Fibroblast of mammary gland (primary cell): Measurements from ENCODE around the gene IFI44.

Experiments used
- DNase-seq: peaks from one replicate; pipeline ENCODE4 v3.0.0-alpha.2; 2010; ENCODE audit warnings: low read depth
- H3K4me3 ChIP-seq: 2 replicates; pipeline ENCODE4 v1.5.1; 2011; ENCODE audit warnings: low read depth, mild to moderate bottlenecking, low read length, moderate library complexity; ENCODE audit not compliant: control insufficient read depth
- TF ChIP-seq, protein P1 (sequence below): conservative IDR thresholded peaks from 2 replicates; pipeline ENCODE4 v1.5.1; 2011; ENCODE audit warnings: low read depth, low read length, inconsistent platforms; ENCODE audit not compliant: control insufficient read depth, insufficient read depth

Gene IFI44, protein sequence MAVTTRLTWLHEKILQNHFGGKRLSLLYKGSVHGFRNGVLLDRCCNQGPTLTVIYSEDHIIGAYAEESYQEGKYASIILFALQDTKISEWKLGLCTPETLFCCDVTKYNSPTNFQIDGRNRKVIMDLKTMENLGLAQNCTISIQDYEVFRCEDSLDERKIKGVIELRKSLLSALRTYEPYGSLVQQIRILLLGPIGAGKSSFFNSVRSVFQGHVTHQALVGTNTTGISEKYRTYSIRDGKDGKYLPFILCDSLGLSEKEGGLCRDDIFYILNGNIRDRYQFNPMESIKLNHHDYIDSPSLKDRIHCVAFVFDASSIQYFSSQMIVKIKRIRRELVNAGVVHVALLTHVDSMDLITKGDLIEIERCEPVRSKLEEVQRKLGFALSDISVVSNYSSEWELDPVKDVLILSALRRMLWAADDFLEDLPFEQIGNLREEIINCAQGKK

DNA sequence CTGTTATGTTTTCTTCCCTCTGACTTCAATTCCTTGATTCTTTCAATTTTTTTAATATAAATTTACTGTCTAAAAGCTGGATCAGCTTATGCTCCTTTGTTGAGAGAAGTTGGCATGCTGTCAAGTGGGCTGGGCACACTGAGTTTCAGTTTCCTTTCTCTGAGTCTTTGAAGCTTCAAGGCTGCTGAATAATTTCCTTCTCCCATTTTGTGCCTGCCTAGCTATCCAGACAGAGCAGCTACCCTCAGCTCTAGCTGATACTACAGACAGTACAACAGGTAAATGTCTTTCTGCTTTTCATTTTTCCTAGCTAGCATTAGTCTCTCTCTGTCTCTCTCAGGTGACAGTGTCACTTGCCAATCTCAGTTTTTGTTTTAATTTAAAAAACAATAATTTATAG lies at the start of gene IFI44:
Gene IFI44 (plus strand): TSS at position 204 of the 400 bp plus-strand sequence. CDS start 365 bp downstream, outside the sequence.
- TF ChIP-seq, protein P1, sequence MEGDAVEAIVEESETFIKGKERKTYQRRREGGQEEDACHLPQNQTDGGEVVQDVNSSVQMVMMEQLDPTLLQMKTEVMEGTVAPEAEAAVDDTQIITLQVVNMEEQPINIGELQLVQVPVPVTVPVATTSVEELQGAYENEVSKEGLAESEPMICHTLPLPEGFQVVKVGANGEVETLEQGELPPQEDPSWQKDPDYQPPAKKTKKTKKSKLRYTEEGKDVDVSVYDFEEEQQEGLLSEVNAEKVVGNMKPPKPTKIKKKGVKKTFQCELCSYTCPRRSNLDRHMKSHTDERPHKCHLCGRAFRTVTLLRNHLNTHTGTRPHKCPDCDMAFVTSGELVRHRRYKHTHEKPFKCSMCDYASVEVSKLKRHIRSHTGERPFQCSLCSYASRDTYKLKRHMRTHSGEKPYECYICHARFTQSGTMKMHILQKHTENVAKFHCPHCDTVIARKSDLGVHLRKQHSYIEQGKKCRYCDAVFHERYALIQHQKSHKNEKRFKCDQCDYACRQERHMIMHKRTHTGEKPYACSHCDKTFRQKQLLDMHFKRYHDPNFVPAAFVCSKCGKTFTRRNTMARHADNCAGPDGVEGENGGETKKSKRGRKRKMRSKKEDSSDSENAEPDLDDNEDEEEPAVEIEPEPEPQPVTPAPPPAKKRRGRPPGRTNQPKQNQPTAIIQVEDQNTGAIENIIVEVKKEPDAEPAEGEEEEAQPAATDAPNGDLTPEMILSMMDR, result no peak
- peak; percentile 85 for DNase-seq
- H3K4me3 ChIP-seq, result peak within 1 kb of the TSS; percentile 47

DNA sequence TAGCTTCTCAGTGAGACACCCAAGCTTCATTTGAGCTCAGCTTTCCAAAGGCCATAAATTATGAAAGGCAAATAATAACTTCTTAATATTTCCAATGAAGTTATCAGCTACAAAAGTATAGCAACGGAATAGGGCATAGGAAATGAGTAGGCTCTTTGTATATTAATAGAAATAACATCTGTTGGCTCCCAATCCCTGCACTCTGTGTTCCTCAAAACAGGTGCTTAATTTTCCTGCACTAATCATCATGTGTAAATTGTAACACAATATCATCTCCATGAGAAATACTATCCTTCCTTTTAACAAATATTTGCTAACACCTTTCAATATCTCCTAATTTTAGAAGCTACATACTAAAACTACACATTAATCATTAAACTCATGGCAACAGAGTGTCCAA lies 48.6 kb upstream of the IFI44 start:
- DNase-seq, result no peak
- H3K4me3 ChIP-seq, result no peak overlapping the region
- TF ChIP-seq, protein P1, result no peak

DNA sequence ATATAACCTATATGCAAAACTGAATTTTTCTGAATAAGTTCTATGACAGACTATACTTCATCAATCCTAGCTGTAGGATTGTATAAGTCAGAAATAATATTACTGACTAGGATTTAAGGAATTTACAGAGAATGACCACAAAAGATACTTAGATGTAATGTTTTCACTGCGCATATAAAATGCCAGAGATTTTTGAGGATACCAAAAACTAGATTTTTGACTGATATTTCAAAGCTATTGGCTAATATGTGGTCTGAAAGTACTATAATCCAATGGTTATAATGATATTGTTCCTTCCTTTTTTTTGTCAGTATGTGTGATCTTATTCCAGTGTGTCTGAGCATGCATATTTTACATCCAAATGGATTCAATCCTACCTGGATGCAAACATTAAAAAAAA lies 46.4 kb upstream of the IFI44 start:
- H3K4me3 ChIP-seq, result no peak overlapping the region
- no peak for DNase-seq
- TF ChIP-seq, protein P1, result no peak

DNA sequence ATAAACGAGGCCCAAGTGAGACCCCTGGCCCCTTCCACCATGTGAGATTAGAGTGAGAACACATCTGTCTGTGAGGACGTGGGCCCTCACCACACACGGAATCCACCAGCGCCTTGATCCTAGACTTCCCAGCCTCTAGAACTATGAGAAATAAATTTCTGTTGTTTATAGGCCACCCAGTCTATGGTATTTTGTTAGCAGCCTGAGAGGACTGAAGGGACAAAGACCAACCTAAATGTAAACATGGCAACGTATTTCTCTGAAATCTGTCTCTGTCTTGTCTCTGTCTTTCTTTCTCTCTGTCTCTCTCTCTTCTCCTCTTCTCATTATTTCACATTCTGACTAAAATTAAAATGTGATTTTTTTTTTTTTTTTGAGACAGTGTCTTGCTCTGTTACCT lies 45.0 kb upstream of the IFI44 start:
- DNase-seq, result no peak
- TF ChIP-seq, protein P1, result no peak
- no peak overlapping the region for H3K4me3 ChIP-seq

DNA sequence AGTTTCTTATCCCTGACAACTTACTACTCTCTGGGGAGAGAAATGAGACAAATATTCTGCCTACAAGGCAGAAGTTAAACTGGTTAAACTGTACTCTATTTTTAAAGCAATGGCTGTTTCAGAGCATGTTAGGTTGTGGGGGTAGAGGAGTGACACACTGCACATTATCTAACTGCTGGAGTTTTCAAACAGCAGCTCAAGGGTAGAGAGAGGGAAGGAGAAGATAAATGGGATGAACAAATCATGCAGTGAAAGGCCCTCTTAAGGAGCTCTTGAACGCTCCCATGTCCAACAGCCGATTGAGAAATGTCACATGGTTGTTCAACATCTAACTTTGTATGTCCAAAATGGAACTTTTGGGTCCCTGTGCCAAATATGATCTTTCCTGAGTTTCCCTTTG lies 43.4 kb upstream of the IFI44 start:
- TF ChIP-seq, protein P1, result no peak
- no peak overlapping the region for H3K4me3 ChIP-seq
- DNase-seq, result no peak

DNA sequence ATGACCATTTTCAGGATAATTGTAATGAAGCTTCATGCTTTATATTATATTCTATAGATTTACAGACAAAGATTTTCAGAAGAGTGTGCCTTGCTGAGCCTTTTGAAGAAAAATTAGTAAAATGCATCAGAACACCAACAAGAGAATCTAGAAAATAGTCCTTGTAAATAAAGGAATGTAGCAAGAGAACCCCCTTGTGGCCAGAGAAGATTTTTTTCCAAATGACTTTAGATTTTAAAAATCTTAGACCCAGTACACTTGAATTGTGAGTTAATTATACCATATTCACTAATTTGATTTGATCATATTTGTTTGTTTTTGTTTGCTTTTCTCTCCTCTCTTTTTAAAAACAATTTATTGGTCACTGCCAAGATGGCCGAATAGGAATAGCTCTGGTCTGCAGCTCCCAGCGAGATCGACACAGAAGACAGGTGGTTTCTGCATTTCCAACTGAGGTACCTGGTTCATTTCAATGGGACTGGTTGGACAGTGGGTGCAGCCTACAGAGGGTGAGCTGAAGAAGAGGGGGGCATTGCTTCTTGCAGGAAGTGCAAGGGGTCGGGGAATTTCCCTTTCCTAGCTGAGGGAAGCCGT lies 42.2 kb upstream of the IFI44 start:
- DNase-seq, result peak; percentile 64
- TF ChIP-seq, protein P1, result peak; percentile 64
- no peak overlapping the region for H3K4me3 ChIP-seq
